Measurements from ENCODE around the gene SSBP3.
A peak's percentile ranks its signal among the peaks of the same experiment; 100 is the strongest.

SSBP3 gene

DNA sequence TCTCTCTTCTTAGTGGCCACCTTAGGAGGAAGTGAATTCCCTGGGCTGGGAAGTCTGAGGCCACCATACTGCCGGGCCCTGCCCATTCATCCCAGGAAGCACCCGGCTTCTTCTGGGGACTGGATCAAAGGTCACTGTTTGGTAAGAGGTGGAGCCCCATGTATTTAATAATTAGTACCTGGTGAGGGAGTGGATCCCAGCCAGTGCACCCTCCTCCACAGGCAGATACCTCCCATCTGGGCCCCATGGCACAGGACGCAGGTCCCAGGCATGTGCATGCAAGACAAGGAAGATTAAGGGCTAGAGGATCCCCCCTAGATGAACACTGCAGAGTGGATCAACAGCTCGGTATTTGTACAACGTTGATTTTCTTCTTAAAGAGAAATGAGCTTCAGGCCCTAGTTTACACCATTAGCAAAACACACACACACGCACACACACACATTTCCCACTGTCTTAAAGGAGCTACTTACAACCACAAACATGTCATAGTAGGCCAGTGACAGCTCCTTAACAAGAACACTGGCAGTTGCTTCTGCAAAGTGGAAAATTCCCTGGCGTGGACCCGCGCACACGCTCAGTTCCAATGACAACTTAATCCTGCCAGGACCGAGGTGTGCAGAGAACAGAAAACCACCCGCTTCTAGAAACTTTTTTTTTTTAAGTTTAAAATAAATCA lies 115.5 kb downstream of the SSBP3 start:
- no peak for DNase-seq (ENCODE audit: low spot score)
- TF ChIP-seq CTCF (IDR thresholded peaks at IDR 0.05; ENCODE audit: borderline replicate concordance, control extremely low read depth, extremely low read depth, insufficient read depth, missing control alignments): no peak
- in situ Hi-C loops (cut with MboI; ENCODE audit: low sequenced_read_pairs, unreplicated experiment): no loop called here

- in situ Hi-C loops (cut with MboI; ENCODE audit: low sequenced_read_pairs, unreplicated experiment): no loop called here
- no peak for TF ChIP-seq CTCF (IDR thresholded peaks at IDR 0.05; ENCODE audit: borderline replicate concordance, control extremely low read depth, extremely low read depth, insufficient read depth, missing control alignments)
- no peak for DNase-seq (ENCODE audit: low spot score)
Observed at GRCh38 chr1:54289712-54290233, 116.4 kb downstream of the SSBP3 start.

DNA sequence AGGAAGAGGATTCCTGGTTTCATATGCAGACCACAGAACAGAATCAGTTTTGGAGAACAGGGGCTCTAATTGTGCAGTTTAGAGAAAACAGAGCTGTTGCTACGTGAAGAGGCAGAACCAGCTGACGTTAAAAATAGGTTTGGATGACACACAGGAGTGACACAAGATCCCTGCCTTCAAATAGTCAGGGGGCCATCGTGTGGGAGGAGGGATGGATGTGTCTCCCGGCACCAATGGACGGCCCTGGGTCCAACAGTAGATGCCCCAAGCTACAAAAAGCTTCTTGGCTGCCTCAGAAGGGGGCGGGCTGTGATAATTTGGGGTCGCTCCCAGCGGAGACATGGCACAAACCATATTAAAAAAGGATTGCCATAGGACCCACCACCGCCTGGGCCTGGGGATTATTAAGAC lies 118.4 kb downstream of the SSBP3 start:
- no peak for DNase-seq (ENCODE audit: low spot score)
- in situ Hi-C loops (cut with MboI; ENCODE audit: low sequenced_read_pairs, unreplicated experiment): no loop called here
- TF ChIP-seq CTCF (IDR thresholded peaks at IDR 0.05; ENCODE audit: borderline replicate concordance, control extremely low read depth, extremely low read depth, insufficient read depth, missing control alignments): no peak

GRCh38 chr1:54287176-54287650 lies 119.0 kb downstream of the SSBP3 start:
- TF ChIP-seq CTCF (IDR thresholded peaks at IDR 0.05; ENCODE audit: borderline replicate concordance, control extremely low read depth, extremely low read depth, insufficient read depth, missing control alignments): no peak
- peak; percentile 58 for DNase-seq (ENCODE audit: low spot score)
- in situ Hi-C loops (cut with MboI; ENCODE audit: low sequenced_read_pairs, unreplicated experiment): no loop called here

- in situ Hi-C loops (cut with MboI; ENCODE audit: low sequenced_read_pairs, unreplicated experiment): no loop called here
- DNase-seq (ENCODE audit: low spot score): no peak
- TF ChIP-seq CTCF (IDR thresholded peaks at IDR 0.05; ENCODE audit: borderline replicate concordance, control extremely low read depth, extremely low read depth, insufficient read depth, missing control alignments): no peak
Observed at GRCh38 chr1:54285815-54286345, 120.3 kb downstream of the SSBP3 start.

- no peak for TF ChIP-seq CTCF (IDR thresholded peaks at IDR 0.05; ENCODE audit: borderline replicate concordance, control extremely low read depth, extremely low read depth, insufficient read depth, missing control alignments)
- in situ Hi-C loops (cut with MboI; ENCODE audit: low sequenced_read_pairs, unreplicated experiment): no loop called here
- no peak for DNase-seq (ENCODE audit: low spot score)
Observed at GRCh38 chr1:54284781-54285529, 121.2 kb downstream of the SSBP3 start.

Data from GM13976 (cell line).